Measurements from ENCODE around the gene AIFM2.

DNA sequence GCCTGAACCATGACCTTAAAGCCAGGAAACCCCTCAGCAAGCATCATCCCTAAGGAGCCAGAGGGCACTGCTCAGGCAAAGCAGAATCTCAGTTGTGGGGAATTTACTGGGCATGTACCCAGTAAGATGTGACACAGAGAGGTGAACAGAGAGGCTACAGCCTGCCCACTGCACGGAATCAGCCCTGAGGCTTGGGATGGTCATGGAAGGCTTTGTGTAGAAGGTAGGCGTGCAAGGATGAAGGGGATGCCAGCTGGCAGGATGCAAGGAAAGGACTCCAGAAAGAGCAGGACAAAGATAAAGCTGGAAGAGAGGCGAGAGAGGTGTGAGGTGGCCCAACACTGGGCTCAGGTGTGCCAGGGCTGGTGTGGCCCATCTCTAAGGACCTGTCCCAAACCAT, 2.4 kb upstream of the AIFM2 start:
- TF ChIP-seq, protein P1, sequence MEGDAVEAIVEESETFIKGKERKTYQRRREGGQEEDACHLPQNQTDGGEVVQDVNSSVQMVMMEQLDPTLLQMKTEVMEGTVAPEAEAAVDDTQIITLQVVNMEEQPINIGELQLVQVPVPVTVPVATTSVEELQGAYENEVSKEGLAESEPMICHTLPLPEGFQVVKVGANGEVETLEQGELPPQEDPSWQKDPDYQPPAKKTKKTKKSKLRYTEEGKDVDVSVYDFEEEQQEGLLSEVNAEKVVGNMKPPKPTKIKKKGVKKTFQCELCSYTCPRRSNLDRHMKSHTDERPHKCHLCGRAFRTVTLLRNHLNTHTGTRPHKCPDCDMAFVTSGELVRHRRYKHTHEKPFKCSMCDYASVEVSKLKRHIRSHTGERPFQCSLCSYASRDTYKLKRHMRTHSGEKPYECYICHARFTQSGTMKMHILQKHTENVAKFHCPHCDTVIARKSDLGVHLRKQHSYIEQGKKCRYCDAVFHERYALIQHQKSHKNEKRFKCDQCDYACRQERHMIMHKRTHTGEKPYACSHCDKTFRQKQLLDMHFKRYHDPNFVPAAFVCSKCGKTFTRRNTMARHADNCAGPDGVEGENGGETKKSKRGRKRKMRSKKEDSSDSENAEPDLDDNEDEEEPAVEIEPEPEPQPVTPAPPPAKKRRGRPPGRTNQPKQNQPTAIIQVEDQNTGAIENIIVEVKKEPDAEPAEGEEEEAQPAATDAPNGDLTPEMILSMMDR (IDR thresholded peaks at IDR 0.05), result no peak
- no peak for TF ChIP-seq POLR2A (IDR thresholded peaks at IDR 0.05)

Measured in lower leg skin (tissue), 3 donors.